Activated naive CD8-positive, alpha-beta T cell treated with anti-CD3 and anti-CD28 coated beads for 36 hours (primary cell): Measurements from ENCODE around the gene RIMBP2. TPM values are rescaled to one million over a fixed set of nuclear protein-coding genes. Genes with fewer than 3 reads are reported as not detected.

Experiments
- DNase-seq: peaks from one replicate; pipeline ENCODE4 v3.0.0; 2021
- H3K27ac Mint-ChIP-seq: one replicate; pipeline ENCODE4 v1.8.0; 2022; ENCODE audit warnings: mild to moderate bottlenecking, moderate library complexity, mixed read lengths
- H3K27me3 Mint-ChIP-seq: one replicate; pipeline ENCODE4 v1.8.0; 2022; ENCODE audit warnings: mild to moderate bottlenecking, mixed read lengths
- H3K36me3 Mint-ChIP-seq: one replicate; pipeline ENCODE4 v1.8.0; 2021; ENCODE audit warnings: mild to moderate bottlenecking, mixed read lengths
- H3K4me1 Mint-ChIP-seq: one replicate; pipeline ENCODE4 v1.8.0; 2021; ENCODE audit warnings: mixed read lengths
- H3K4me3 Mint-ChIP-seq: one replicate; pipeline ENCODE4 v1.8.0; 2022; ENCODE audit warnings: mild to moderate bottlenecking, moderate library complexity, mixed read lengths
- H3K9me3 Mint-ChIP-seq: one replicate; pipeline ENCODE4 v1.8.0; 2022; ENCODE audit warnings: mixed read lengths
- total RNA-seq, 2 experiments: library from RNA; stranded (reverse); gene quantifications; one replicate each; pipeline ENCODE4 v1.2.3, GENCODE V29; 2021

Gene RIMBP2
- total RNA-seq, 2 experiments from 2014 or later: not detected

GRCh38 chr12:130485291-130486145, 230.6 kb downstream of the RIMBP2 start:
- Mint-ChIP-seq H3K27ac (no peak overlapping the region), H3K27me3 (peaks cover 13% of the 10 kb centered on the region), H3K4me1 (no peaks in the 10 kb centered on the region), H3K36me3 (no peaks in the 10 kb centered on the region), H3K4me3 (no peak overlapping the region), H3K9me3 (no peaks in the 10 kb centered on the region)
- DNase-seq: no peak

- Mint-ChIP-seq H3K4me1 (no peaks in the 10 kb centered on the region), H3K4me3 (no peak overlapping the region), H3K9me3 (no peaks in the 10 kb centered on the region), H3K36me3 (no peaks in the 10 kb centered on the region), H3K27me3 (peaks cover 13% of the 10 kb centered on the region), H3K27ac (no peak overlapping the region)
- DNase-seq: no peak
These were observed 231.9 kb downstream of the RIMBP2 start for GRCh38 chr12:130484221-130484620.

- DNase-seq: no peak
- Mint-ChIP-seq H3K4me3 (no peak overlapping the region), H3K9me3 (no peaks in the 10 kb centered on the region), H3K27ac (no peak overlapping the region), H3K4me1 (no peaks in the 10 kb centered on the region), H3K27me3 (peaks cover 13% of the 10 kb centered on the region), H3K36me3 (no peaks in the 10 kb centered on the region)
These were observed 232.4 kb downstream of the RIMBP2 start for GRCh38 chr12:130483616-130484180.

- Mint-ChIP-seq H3K4me3 (no peak overlapping the region), H3K27me3 (peaks cover 13% of the 10 kb centered on the region), H3K9me3 (no peaks in the 10 kb centered on the region), H3K4me1 (no peaks in the 10 kb centered on the region), H3K36me3 (no peaks in the 10 kb centered on the region), H3K27ac (no peak overlapping the region)
- DNase-seq: no peak
These were observed 233.7 kb downstream of the RIMBP2 start for GRCh38 chr12:130482448-130482847.

- Mint-ChIP-seq H3K27me3 (peaks cover 13% of the 10 kb centered on the region), H3K4me1 (no peaks in the 10 kb centered on the region), H3K4me3 (no peak overlapping the region), H3K9me3 (no peaks in the 10 kb centered on the region), H3K36me3 (no peaks in the 10 kb centered on the region), H3K27ac (no peak overlapping the region)
- DNase-seq: no peak
These were observed 234.7 kb downstream of the RIMBP2 start for GRCh38 chr12:130481392-130481879.

- no peak for DNase-seq
- Mint-ChIP-seq H3K27ac (no peak overlapping the region), H3K4me1 (no peaks in the 10 kb centered on the region), H3K36me3 (no peaks in the 10 kb centered on the region), H3K9me3 (no peaks in the 10 kb centered on the region), H3K4me3 (no peak overlapping the region), H3K27me3 (peaks cover 13% of the 10 kb centered on the region)
These were observed 235.2 kb downstream of the RIMBP2 start for GRCh38 chr12:130480887-130481286.

- no peak overlapping the region for H3K4me3 Mint-ChIP-seq
- DNase-seq: no peak
- H3K9me3 Mint-ChIP-seq: no peaks in the 10 kb centered on the region
- H3K4me1 Mint-ChIP-seq: no peaks in the 10 kb centered on the region
- H3K27ac Mint-ChIP-seq: no peak overlapping the region
- H3K27me3 Mint-ChIP-seq: peaks cover 13% of the 10 kb centered on the region
- H3K36me3 Mint-ChIP-seq: no peaks in the 10 kb centered on the region
These were observed 235.9 kb downstream of the RIMBP2 start for GRCh38 chr12:130480231-130480630.

- Mint-ChIP-seq H3K27me3 (peaks cover 13% of the 10 kb centered on the region), H3K4me1 (no peaks in the 10 kb centered on the region), H3K36me3 (no peaks in the 10 kb centered on the region), H3K9me3 (no peaks in the 10 kb centered on the region), H3K4me3 (no peak overlapping the region), H3K27ac (no peak overlapping the region)
- DNase-seq: no peak
These were observed 236.5 kb downstream of the RIMBP2 start for GRCh38 chr12:130479401-130480125.

GRCh38 chr12:130478786-130479185, 237.3 kb downstream of the RIMBP2 start:
- Mint-ChIP-seq H3K4me3 (no peak overlapping the region), H3K27ac (no peak overlapping the region), H3K36me3 (no peaks in the 10 kb centered on the region), H3K4me1 (no peaks in the 10 kb centered on the region), H3K9me3 (no peaks in the 10 kb centered on the region), H3K27me3 (peaks cover 13% of the 10 kb centered on the region)
- no peak for DNase-seq

GRCh38 chr12:130477701-130478100, 238.4 kb downstream of the RIMBP2 start:
- Mint-ChIP-seq H3K9me3 (no peaks in the 10 kb centered on the region), H3K4me1 (no peaks in the 10 kb centered on the region), H3K27me3 (peaks cover 13% of the 10 kb centered on the region), H3K4me3 (no peak overlapping the region), H3K27ac (no peak overlapping the region), H3K36me3 (no peaks in the 10 kb centered on the region)
- DNase-seq: no peak

GRCh38 chr12:130477266-130477665, 238.8 kb downstream of the RIMBP2 start:
- no peak for DNase-seq
- Mint-ChIP-seq H3K4me3 (no peak overlapping the region), H3K27me3 (peaks cover 11% of the 10 kb centered on the region), H3K4me1 (no peaks in the 10 kb centered on the region), H3K9me3 (no peaks in the 10 kb centered on the region), H3K27ac (no peak overlapping the region), H3K36me3 (no peaks in the 10 kb centered on the region)

GRCh38 chr12:130476451-130477135, 239.5 kb downstream of the RIMBP2 start:
- Mint-ChIP-seq H3K36me3 (no peaks in the 10 kb centered on the region), H3K4me3 (no peak overlapping the region), H3K4me1 (no peaks in the 10 kb centered on the region), H3K27ac (no peak overlapping the region), H3K9me3 (no peaks in the 10 kb centered on the region), H3K27me3 (peaks cover 6% of the 10 kb centered on the region)
- no peak for DNase-seq

- Mint-ChIP-seq H3K36me3 (no peaks in the 10 kb centered on the region), H3K4me3 (no peak overlapping the region), H3K27ac (no peak overlapping the region), H3K27me3 (no peaks in the 10 kb centered on the region), H3K4me1 (no peaks in the 10 kb centered on the region), H3K9me3 (no peaks in the 10 kb centered on the region)
- DNase-seq: no peak
These were observed 241.4 kb downstream of the RIMBP2 start for GRCh38 chr12:130474599-130475269.

GRCh38 chr12:130473266-130473665, 242.8 kb downstream of the RIMBP2 start:
- Mint-ChIP-seq H3K9me3 (no peaks in the 10 kb centered on the region), H3K36me3 (no peaks in the 10 kb centered on the region), H3K4me1 (no peaks in the 10 kb centered on the region), H3K27me3 (no peaks in the 10 kb centered on the region), H3K4me3 (no peak overlapping the region), H3K27ac (no peak overlapping the region)
- DNase-seq: no peak
